Endothelial cell of umbilical vein (primary cell): ENCODE results near the gene KCTD17. TPM values are rescaled to one million over a fixed set of nuclear protein-coding genes. Genes with fewer than 3 reads are reported as not detected.

Source experiments
- BruUV-seq: library from RNA; stranded (reverse); fragments of 400-500 nt; replicated peaks from 2 replicates; lab custom pipeline; 2021; lab: Mats Ljungman, UMichigan
- CTCF ChIA-PET: fragments of 300-600, 350-600 bp; sonication (Branson Sonifier 250); formaldehyde crosslinking; loops from one replicate; lab custom pipeline; 2021; ENCODE audit warnings: antibody characterized with exemption, inconsistent platforms; lab: Charles Lee
- POLR2A ChIA-PET: fragments of 300-600, 350-600 bp; sonication (Branson Sonifier 250); formaldehyde crosslinking; loops from one replicate; lab custom pipeline; 2021; ENCODE audit warnings: antibody characterized with exemption, inconsistent platforms; lab: Charles Lee
- DNase-seq: peaks from one replicate; pipeline ENCODE4 v3.0.0-alpha.2; 2011; ENCODE audit warnings: low read depth, low spot score
- FAIRE-seq: peaks from 2 replicates; lab custom pipeline; 2011; peaks lifted over from hg19 to GRCh38; lab: Jason Lieb, UNC
- H2AFZ ChIP-seq: 2 replicates; pipeline ENCODE4 v1.6.0; 2012; ENCODE audit warnings: low read depth, low read length, control low read depth, inconsistent platforms
- H3K27ac ChIP-seq: 2 replicates; pipeline ENCODE4 v1.5.1; 2011; ENCODE audit warnings: low read depth, mild to moderate bottlenecking, control low read depth, low read length, moderate library complexity; ENCODE audit not compliant: insufficient read depth
- H3K27me3 ChIP-seq, 2 experiments: 2 replicates each; pipeline versions ENCODE4 v1.6.0 to v1.6.1; 2011; ENCODE audit warnings: low read length in 2 of 2, mixed read lengths in 1 of 2; ENCODE audit not compliant: control insufficient read depth in 2 of 2, insufficient read depth in 2 of 2
- H3K36me3 ChIP-seq, 2 experiments: 2 replicates in 1 of 2; 3 replicates in 1 of 2; pipeline ENCODE4 v1.5.1; 2011; ENCODE audit warnings: low read length in 2 of 2, mild to moderate bottlenecking in 1 of 2, moderate library complexity in 1 of 2; ENCODE audit not compliant: control insufficient read depth in 2 of 2, insufficient read depth in 2 of 2; ENCODE audit errors: extremely low read depth in 1 of 2
- H3K4me1 ChIP-seq: 3 replicates; pipeline ENCODE4 v1.5.1; 2011; ENCODE audit warnings: mild to moderate bottlenecking, low read length; ENCODE audit not compliant: control insufficient read depth, insufficient read depth; ENCODE audit errors: extremely low read depth
- H3K4me2 ChIP-seq: 2 replicates; pipeline ENCODE4 v1.6.1; 2011; ENCODE audit warnings: low read length, control low read depth, mixed read lengths; ENCODE audit not compliant: insufficient read depth
- H3K4me3 ChIP-seq, 3 experiments: fragments of 200-600 bp in 1 of 3; sonication (generic), shearing (Covaris generic) in 1 of 3; replicated peaks in 1 of 3; 2 replicates each; pipeline ENCODE4 v1.5.1; 2011 to 2016; ENCODE audit warnings: control low read depth in 3 of 3, low read length in 3 of 3, mild to moderate bottlenecking in 2 of 3, inconsistent platforms in 1 of 3, low read depth in 1 of 3, moderate library complexity in 1 of 3; ENCODE audit not compliant: insufficient read depth in 1 of 3
- H3K79me2 ChIP-seq: 2 replicates; pipeline ENCODE4 v1.6.0; 2012; ENCODE audit warnings: low read length, inconsistent platforms; ENCODE audit not compliant: control insufficient read depth, insufficient read depth
- H3K9ac ChIP-seq: replicated peaks from 2 replicates; pipeline ENCODE3; 2011; ENCODE audit warnings: low read length, control low read depth; ENCODE audit not compliant: insufficient read depth; ENCODE audit errors: extremely low read depth
- H3K9me1 ChIP-seq: replicated peaks from 3 replicates; pipeline ENCODE4 v1.6.0; 2011; ENCODE audit warnings: mild to moderate bottlenecking, low read length; ENCODE audit not compliant: control insufficient read depth, insufficient read depth; ENCODE audit errors: extremely low read depth
- H3K9me3 ChIP-seq: replicated peaks from 2 replicates; pipeline ENCODE4 v1.5.1; 2012; ENCODE audit warnings: low read length, inconsistent platforms; ENCODE audit not compliant: control insufficient read depth, insufficient read depth
- H4K20me1 ChIP-seq: replicated peaks from 2 replicates; pipeline ENCODE3; 2011; ENCODE audit warnings: mild to moderate bottlenecking, low read length; ENCODE audit not compliant: control insufficient read depth, insufficient read depth; ENCODE audit errors: extremely low read depth
- CTCF ChIP-seq, 2 donors: IDR thresholded peaks; 1 replicate in 1 of 2; 2 replicates in 1 of 2; pipeline ENCODE4 v1.5.1; 2011; ENCODE audit warnings: low read length in 2 of 2, mild to moderate bottlenecking in 2 of 2, moderate library complexity in 2 of 2, control low read depth in 1 of 2, inconsistent platforms in 1 of 2, low read depth in 1 of 2; ENCODE audit not compliant: insufficient read depth in 1 of 2; ENCODE audit errors: extremely low read depth in 1 of 2
- EZH2 ChIP-seq: IDR thresholded peaks from 2 replicates; pipeline ENCODE4 v1.6.1; 2012; ENCODE audit warnings: borderline replicate concordance, low read depth, mild to moderate bottlenecking, moderate library complexity, low read length, inconsistent platforms; ENCODE audit not compliant: severe bottlenecking
- FOS ChIP-seq: IDR thresholded peaks from 2 replicates; pipeline ENCODE4 v1.6.1; 2011; ENCODE audit warnings: mild to moderate bottlenecking, low read length, moderate library complexity, borderline replicate concordance; ENCODE audit not compliant: insufficient read depth
- GATA2 ChIP-seq: IDR thresholded peaks from 2 replicates; pipeline ENCODE4 v1.7.0; 2011; ENCODE audit warnings: low read depth, mild to moderate bottlenecking, moderate library complexity, mixed read lengths, low read length; ENCODE audit not compliant: insufficient read length, insufficient read depth
- JUN ChIP-seq: IDR thresholded peaks from 2 replicates; pipeline ENCODE4 v1.6.1; 2011; ENCODE audit warnings: borderline replicate concordance, low read depth; ENCODE audit not compliant: insufficient read length, insufficient read depth
- MAX ChIP-seq: IDR thresholded peaks from 2 replicates; pipeline ENCODE4 v1.6.1; 2011; ENCODE audit not compliant: insufficient read depth, insufficient read length
- MYC ChIP-seq: IDR thresholded peaks from one replicate; pipeline ENCODE4 v1.6.1; 2011; ENCODE audit warnings: mild to moderate bottlenecking, low read depth, low read length
- POLR2A ChIP-seq: IDR thresholded peaks from 2 replicates; pipeline ENCODE4 v1.6.1; 2012; ENCODE audit warnings: low read depth, mild to moderate bottlenecking, control low read depth, low read length
- POLR2AphosphoS5 ChIP-seq: IDR thresholded peaks from 2 replicates; pipeline ENCODE4 v1.6.1; 2012; ENCODE audit warnings: low read depth, mild to moderate bottlenecking, control low read depth, low read length, moderate library complexity; ENCODE audit not compliant: insufficient read depth
- dilution Hi-C: fragments of 300-500 bp; cut with MboI; formaldehyde crosslinking; loops from one replicate; pipeline ENCODE4 v1.15.0; 2019; ENCODE audit warnings: low sequenced_read_pairs; ENCODE audit not compliant: extremely low pct_ligation_motif_present
- intact Hi-C: fragments of 100-400 bp; cut with micrococcal nuclease; formaldehyde crosslinking; loops from one replicate; pipeline ENCODE4 v1.10.0; 2022
- polyA plus RNA-seq, 4 experiments: library from polyadenylated mRNA; depleted of rRNA in 3 of 4; stranded (reverse) in 3 of 4; unstranded in 1 of 4; fragments of >200 nt; gene quantifications; 2 replicates each; pipeline versions ENCODE4 v1.2.1 to v1.2.3, GENCODE V29; 2011 to 2012; ENCODE audit warnings: missing spikeins in 1 of 4
- total RNA-seq: library from RNA; stranded (reverse); gene quantifications from 2 replicates; pipeline ENCODE4 v1.2.3, GENCODE V29; 2021

Gene KCTD17
- total and polyA plus RNA-seq, 2 donors (not counting 3 experiments of a cell fraction or from before 2014, with no cell fraction given) = 59.2 to 73.0 TPM

GRCh38 chr22:37069319-37069718 is 17.8 kb downstream of the KCTD17 start:
- H3K4me1 ChIP-seq = no peaks in the 10 kb centered on the region
- H3K36me3 ChIP-seq = no peaks in the 10 kb centered on the region
- CTCF ChIA-PET = interaction anchor here (1.4 kb wide), 1 partner anchor 20 kb away, joined by 3 read pairs; no protein-coding TSS in a partner anchor
- no peaks in the 10 kb centered on the region for H4K20me1 ChIP-seq
- no peak overlapping the region for H3K4me3 ChIP-seq
- no peak overlapping the region for H3K27ac ChIP-seq
- H3K27me3 ChIP-seq = peaks cover 14 to 15% of the 10 kb centered on the region in 2 experiments
- H3K9me3 ChIP-seq = no peaks in the 10 kb centered on the region
- FAIRE-seq (no peak), DNase-seq (no peak)
- H2AFZ ChIP-seq = no peak overlapping the region
- intact Hi-C loops = no loop called here
- H3K9ac ChIP-seq = no peak overlapping the region
- TF ChIP-seq FOS = no peak
- no peak overlapping the region for H3K4me2 ChIP-seq
- no TSS peak for BruUV-seq
- POLR2A ChIA-PET = no interaction called here
- dilution Hi-C loops = no loop called here
- H3K9me1 ChIP-seq = no peaks in the 10 kb centered on the region
- H3K79me2 ChIP-seq = no peaks in the 10 kb centered on the region

DNA sequence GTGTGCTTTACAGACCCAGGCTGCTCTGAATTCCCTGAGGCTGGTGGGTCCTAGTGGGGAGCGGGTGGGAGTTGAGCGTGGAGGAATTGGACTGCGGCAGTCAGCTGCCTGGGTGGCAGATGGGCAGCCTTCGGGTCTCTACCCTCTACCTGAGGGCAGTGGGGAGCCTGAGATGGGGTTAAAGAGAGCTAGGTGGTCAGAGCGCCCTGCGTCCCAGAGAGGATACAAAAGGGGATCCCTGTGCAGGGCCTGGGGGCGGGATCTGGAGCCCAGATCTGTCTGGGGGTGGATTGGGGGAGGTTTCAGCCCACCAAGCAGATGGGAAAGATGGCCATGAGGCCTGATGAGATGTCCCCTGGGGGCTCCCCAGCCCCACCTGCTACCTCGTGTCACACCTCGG is 18.2 kb downstream of the KCTD17 start:
- TF ChIP-seq MYC = no peak
- no peak for TF ChIP-seq GATA2
- no peak for TF ChIP-seq POLR2A
- no peak for TF ChIP-seq JUN
- no peak for TF ChIP-seq MAX
- TF ChIP-seq POLR2AphosphoS5 = no peak
- no peak for TF ChIP-seq FOS
- TF ChIP-seq CTCF (IDR thresholded peaks at IDR 0.05; ENCODE audit: extremely low read depth in 1 of 2, insufficient read depth in 1 of 2, low read depth in 1 of 2, low read length in 2 of 2) = no peak
- TF ChIP-seq EZH2 = no peak
- POLR2A ChIA-PET = no interaction called here
- Histone ChIP-seq H3K4me3 (no peak overlapping the region), H3K79me2 (no peaks in the 10 kb centered on the region), H3K9me3 (no peaks in the 10 kb centered on the region), H3K9ac (no peak overlapping the region), H3K27ac (no peak overlapping the region), H3K36me3 (no peaks in the 10 kb centered on the region), H3K9me1 (no peaks in the 10 kb centered on the region), H3K27me3 (peaks cover 14 to 15% of the 10 kb centered on the region in 2 experiments), H2AFZ (no peak overlapping the region), H3K4me1 (no peaks in the 10 kb centered on the region), H4K20me1 (no peaks in the 10 kb centered on the region), H3K4me2 (no peak overlapping the region)
- DNase-seq (no peak), FAIRE-seq (no peak)
- intact Hi-C loops = no loop called here
- CTCF ChIA-PET = interaction anchor here (1.4 kb wide), 1 partner anchor 20 kb away, joined by 3 read pairs; no protein-coding TSS in a partner anchor
- dilution Hi-C loops = no loop called here
- BruUV-seq = no TSS peak
